Esophagus muscularis mucosa (tissue), 3 donors: ENCODE data around the gene HSBP1.

ENCODE experiments used
- CTCF ChIP-seq, 3 experiments: fragments of 200-600 bp in 2 of 3; fragments of 450-650 bp in 1 of 3; sonication (generic) in 2 of 3; IDR thresholded peaks; one replicate each; pipeline ENCODE4 v1.5.1; 2017 to 2019; ENCODE audit warnings: antibody characterized with exemption in 3 of 3, mild to moderate bottlenecking in 2 of 3, moderate library complexity in 1 of 3
- POLR2A ChIP-seq: fragments of 450-650 bp; IDR thresholded peaks from one replicate; pipeline ENCODE4 v1.6.1; 2017; ENCODE audit warnings: antibody characterized with exemption, moderate library complexity, mild to moderate bottlenecking, low read depth

GRCh38 chr16:83818276-83818675, 10.5 kb downstream of the HSBP1 start:
- TF ChIP-seq POLR2A: no peak
- no peak for TF ChIP-seq CTCF (IDR thresholded peaks at IDR 0.05)
